DND-41 (cell line): ENCODE data around the gene PSENEN.
"Not testable (repeated sequence)": the region's sequence is repeated elsewhere in the genome, so short reads cannot be mapped to it uniquely, and the experiment has no call there.

Experiments
- ATAC-seq: fragments of 200-7000 bp; cut with Tn5 transposase; 3 replicates; pipeline ENCODE4 v1.9.1; 2021; ENCODE audit warnings: low read depth; ENCODE audit not compliant: insufficient read depth
- DNase-seq: peaks from one replicate; pipeline ENCODE4 v3.0.0-alpha.2; 2020
- H2AFZ ChIP-seq: 2 replicates; pipeline ENCODE4 v1.6.0; 2012; ENCODE audit warnings: low read depth, low read length
- H3K27ac ChIP-seq: 2 replicates; pipeline ENCODE4 v1.5.1; 2012; ENCODE audit warnings: low read length, inconsistent platforms
- H3K27me3 ChIP-seq: fragments of 200-600 bp; sonication (generic); 2 replicates; pipeline ENCODE4 v1.6.0; 2012; ENCODE audit warnings: low read length, mild to moderate bottlenecking, inconsistent platforms; ENCODE audit not compliant: insufficient read depth, poor library complexity
- H3K36me3 ChIP-seq: 2 replicates; pipeline ENCODE4 v1.5.1; 2012; ENCODE audit warnings: low read length, inconsistent platforms; ENCODE audit not compliant: insufficient read depth
- H3K4me1 ChIP-seq: 2 replicates; pipeline ENCODE4 v1.5.1; 2012; ENCODE audit warnings: mild to moderate bottlenecking, low read length; ENCODE audit not compliant: insufficient read depth
- H3K4me2 ChIP-seq: 2 replicates; pipeline ENCODE4 v1.6.0; 2012; ENCODE audit warnings: mild to moderate bottlenecking, moderate library complexity, low read length, inconsistent platforms; ENCODE audit not compliant: insufficient read depth
- H3K4me3 ChIP-seq, 2 experiments: fragments of 200-600 bp in 1 of 2; shearing (Covaris generic) in 1 of 2; 2 replicates each; pipeline ENCODE4 v1.5.1; 2012 to 2016; ENCODE audit warnings: inconsistent platforms in 2 of 2, low read length in 2 of 2, mild to moderate bottlenecking in 2 of 2, low read depth in 1 of 2, moderate library complexity in 1 of 2
- H3K79me2 ChIP-seq: 2 replicates; pipeline ENCODE4 v1.6.0; 2012; ENCODE audit warnings: low read length, inconsistent platforms; ENCODE audit not compliant: insufficient read depth
- H3K9ac ChIP-seq: 2 replicates; pipeline ENCODE4 v1.6.0; 2012; ENCODE audit warnings: low read depth, mild to moderate bottlenecking, inconsistent platforms, low read length, moderate library complexity
- H3K9me3 ChIP-seq: 2 replicates; pipeline ENCODE4 v1.5.1; 2012; ENCODE audit warnings: low read length, moderate library complexity, mild to moderate bottlenecking, inconsistent platforms; ENCODE audit not compliant: insufficient read depth, severe bottlenecking
- H4K20me1 ChIP-seq: 2 replicates; pipeline ENCODE4 v1.6.0; 2012; ENCODE audit warnings: low read length; ENCODE audit not compliant: insufficient read depth
- EZH2 ChIP-seq: IDR thresholded peaks from 3 replicates; pipeline ENCODE4 v1.6.1; 2012; ENCODE audit warnings: borderline replicate concordance, low read depth, mild to moderate bottlenecking, moderate library complexity, low read length, inconsistent platforms; ENCODE audit not compliant: severe bottlenecking
- TF ChIP-seq, protein P1 (sequence below): IDR thresholded peaks from 2 replicates; pipeline ENCODE4 v1.5.1; 2012; ENCODE audit warnings: borderline replicate concordance, low read length, moderate library complexity, mild to moderate bottlenecking; ENCODE audit not compliant: poor library complexity, severe bottlenecking; ENCODE audit errors: extremely low read depth

Gene PSENEN

DNA sequence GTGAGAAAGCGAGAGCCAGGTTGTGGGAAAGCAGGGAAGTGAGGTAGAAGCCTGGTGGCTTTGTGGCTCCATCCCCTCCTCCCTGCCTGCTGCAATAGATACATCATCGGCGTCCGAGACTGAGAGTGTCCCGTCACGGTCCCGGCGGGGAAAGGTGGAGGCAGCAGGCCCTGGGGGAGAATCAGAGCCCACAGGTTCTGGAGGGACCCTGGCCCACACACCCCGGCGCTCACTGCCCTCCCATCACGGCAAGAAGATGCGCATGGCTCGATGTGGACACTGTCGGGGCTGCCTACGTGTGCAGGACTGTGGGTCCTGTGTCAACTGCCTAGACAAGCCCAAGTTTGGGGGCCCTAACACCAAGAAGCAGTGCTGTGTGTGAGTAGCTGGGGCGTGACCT lies 22.6 kb upstream of the PSENEN start:
- peaks cover 72% of the 10 kb centered on the region for H4K20me1 ChIP-seq
- DNase-seq: no peak
- H3K4me2 ChIP-seq: no peak overlapping the region
- ATAC-seq: no peak
- H3K4me3 ChIP-seq: no peak overlapping the region
- H3K9ac ChIP-seq: no peak overlapping the region
- no peaks in the 10 kb centered on the region for H3K9me3 ChIP-seq
- H3K27ac ChIP-seq: no peak overlapping the region
- H2AFZ ChIP-seq: no peak overlapping the region
- H3K27me3 ChIP-seq: no peaks in the 10 kb centered on the region
- H3K36me3 ChIP-seq: peaks cover 88% of the 10 kb centered on the region
- peaks cover 26% of the 10 kb centered on the region for H3K4me1 ChIP-seq
- peaks cover 41% of the 10 kb centered on the region for H3K79me2 ChIP-seq
- TF ChIP-seq, protein P1, sequence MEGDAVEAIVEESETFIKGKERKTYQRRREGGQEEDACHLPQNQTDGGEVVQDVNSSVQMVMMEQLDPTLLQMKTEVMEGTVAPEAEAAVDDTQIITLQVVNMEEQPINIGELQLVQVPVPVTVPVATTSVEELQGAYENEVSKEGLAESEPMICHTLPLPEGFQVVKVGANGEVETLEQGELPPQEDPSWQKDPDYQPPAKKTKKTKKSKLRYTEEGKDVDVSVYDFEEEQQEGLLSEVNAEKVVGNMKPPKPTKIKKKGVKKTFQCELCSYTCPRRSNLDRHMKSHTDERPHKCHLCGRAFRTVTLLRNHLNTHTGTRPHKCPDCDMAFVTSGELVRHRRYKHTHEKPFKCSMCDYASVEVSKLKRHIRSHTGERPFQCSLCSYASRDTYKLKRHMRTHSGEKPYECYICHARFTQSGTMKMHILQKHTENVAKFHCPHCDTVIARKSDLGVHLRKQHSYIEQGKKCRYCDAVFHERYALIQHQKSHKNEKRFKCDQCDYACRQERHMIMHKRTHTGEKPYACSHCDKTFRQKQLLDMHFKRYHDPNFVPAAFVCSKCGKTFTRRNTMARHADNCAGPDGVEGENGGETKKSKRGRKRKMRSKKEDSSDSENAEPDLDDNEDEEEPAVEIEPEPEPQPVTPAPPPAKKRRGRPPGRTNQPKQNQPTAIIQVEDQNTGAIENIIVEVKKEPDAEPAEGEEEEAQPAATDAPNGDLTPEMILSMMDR: no peak
- TF ChIP-seq EZH2: no peak

DNA sequence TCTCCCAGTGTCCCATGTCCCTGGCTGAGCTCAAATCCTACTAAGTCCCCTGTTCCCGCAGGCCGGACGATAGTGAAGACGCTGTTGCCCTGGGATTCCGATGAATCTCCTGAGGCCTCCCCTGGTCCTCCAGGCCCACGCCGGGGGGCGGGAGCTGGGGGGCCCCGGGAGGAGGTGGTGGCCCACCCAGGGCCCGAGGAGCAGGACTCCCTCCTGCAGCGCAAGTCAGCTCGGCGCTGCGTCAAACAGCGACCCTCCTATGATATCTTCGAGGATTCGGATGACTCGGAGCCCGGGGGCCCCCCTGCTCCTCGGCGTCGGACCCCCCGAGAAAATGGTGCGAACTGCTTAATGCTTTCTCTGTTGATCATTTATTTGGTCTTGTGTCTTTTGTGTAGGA lies 21.8 kb upstream of the PSENEN start:
- Histone ChIP-seq H3K4me3 (no peak overlapping the region), H3K4me2 (no peak overlapping the region), H3K79me2 (peaks cover 34% of the 10 kb centered on the region), H3K27me3 (no peaks in the 10 kb centered on the region), H3K9me3 (no peaks in the 10 kb centered on the region), H3K36me3 (peaks cover 96% of the 10 kb centered on the region), H2AFZ (no peak overlapping the region), H4K20me1 (peaks cover 73% of the 10 kb centered on the region), H3K9ac (no peak overlapping the region), H3K4me1 (peaks cover 23% of the 10 kb centered on the region), H3K27ac (no peak overlapping the region)
- TF ChIP-seq, protein P1: no peak
- no peak for DNase-seq
- ATAC-seq: no peak

DNA sequence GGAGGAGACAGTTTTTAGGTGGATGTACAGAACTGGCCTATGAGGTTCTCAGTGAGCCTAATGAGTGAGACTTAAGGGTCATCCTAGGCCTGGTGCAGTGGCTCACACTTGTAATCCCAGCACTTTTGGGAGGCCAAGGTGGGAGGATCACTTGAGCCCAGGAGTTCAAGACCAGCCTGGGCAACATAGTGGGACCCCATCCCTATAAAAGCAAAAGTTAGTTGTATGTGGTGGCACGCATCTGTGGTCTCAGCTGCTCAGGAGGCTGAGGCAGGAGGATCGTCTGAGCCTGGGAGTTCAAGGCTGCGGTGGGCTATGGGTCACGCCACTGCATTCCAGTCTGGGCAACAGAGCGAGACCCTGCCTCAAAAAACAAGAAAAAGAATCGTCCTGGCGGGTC lies 21.3 kb upstream of the PSENEN start:
- not testable (repeated sequence) for H3K9ac ChIP-seq, ATAC-seq, H3K4me2 ChIP-seq, H3K27ac ChIP-seq, DNase-seq, H3K9me3 ChIP-seq, H3K27me3 ChIP-seq, H2AFZ ChIP-seq, H3K4me3 ChIP-seq
- H3K4me1 ChIP-seq: peaks cover 19% of the 10 kb centered on the region
- peaks cover 68% of the 10 kb centered on the region for H4K20me1 ChIP-seq
- peaks cover 29% of the 10 kb centered on the region for H3K79me2 ChIP-seq
- peaks cover 98% of the 10 kb centered on the region for H3K36me3 ChIP-seq

DNA sequence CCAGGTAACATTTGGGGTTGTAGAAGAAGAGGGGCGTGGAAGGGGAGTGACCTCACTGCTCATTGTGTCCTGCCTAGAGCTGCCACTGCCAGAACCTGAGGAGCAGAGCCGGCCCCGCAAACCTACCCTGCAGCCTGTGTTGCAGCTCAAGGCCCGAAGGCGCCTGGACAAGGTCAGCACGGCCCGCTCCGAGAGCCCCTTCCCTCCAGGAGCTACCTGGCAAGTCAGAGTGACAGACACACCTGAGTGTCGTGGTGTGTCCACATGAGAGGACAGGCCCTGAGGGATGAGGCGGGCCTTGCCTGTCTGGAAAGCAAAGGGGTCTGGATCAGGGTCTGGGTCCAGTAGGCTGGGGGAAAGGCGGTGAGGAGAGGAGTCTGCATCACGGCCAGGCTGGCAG lies 20.9 kb upstream of the PSENEN start:
- no peak overlapping the region for H3K27ac ChIP-seq
- no peak for TF ChIP-seq EZH2
- TF ChIP-seq, protein P1: no peak
- no peaks in the 10 kb centered on the region for H3K27me3 ChIP-seq
- no peak overlapping the region for H3K9ac ChIP-seq
- H3K9me3 ChIP-seq: no peaks in the 10 kb centered on the region
- DNase-seq (no peak), ATAC-seq (no peak)
- H3K4me2 ChIP-seq: no peak overlapping the region
- H2AFZ ChIP-seq: no peak overlapping the region
- H4K20me1 ChIP-seq: peaks cover 64% of the 10 kb centered on the region
- H3K36me3 ChIP-seq: peaks cover 98% of the 10 kb centered on the region
- no peak overlapping the region for H3K4me3 ChIP-seq
- peaks cover 25% of the 10 kb centered on the region for H3K79me2 ChIP-seq
- peaks cover 14% of the 10 kb centered on the region for H3K4me1 ChIP-seq
